ENCODE data around the gene ZIK1. TPM values are rescaled to one million over a fixed set of nuclear protein-coding genes. Genes with fewer than 3 reads are reported as not detected.

The ZIK1 gene
- polyA plus RNA-seq, 1 experiment, result 3.9 TPM

DNA sequence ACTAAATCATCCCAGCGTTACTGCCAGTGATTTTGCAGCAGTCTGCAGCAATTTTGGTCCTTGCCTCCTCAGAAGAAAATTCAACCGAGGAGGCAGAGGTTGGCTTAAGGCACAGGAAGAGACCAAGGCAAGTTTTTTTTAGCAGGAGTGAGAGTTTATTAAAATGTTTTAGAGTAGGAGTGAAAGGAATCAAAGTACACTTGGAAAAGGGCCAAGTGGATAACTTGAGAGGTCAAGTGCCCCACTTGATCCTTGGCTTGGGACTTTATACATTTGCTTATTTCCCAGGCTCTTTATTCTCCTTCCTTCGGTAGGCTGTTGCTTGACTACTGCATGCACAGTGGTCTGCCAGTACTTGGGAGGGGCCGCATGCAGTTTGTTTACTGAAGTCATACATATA, 27.2 kb downstream of the ZIK1 start:
- Histone ChIP-seq H3K4me3 (ENCODE audit: low read depth, low read length) (no peak overlapping the region), H3K36me3 (ENCODE audit: control insufficient read depth, insufficient read depth, low read length) (peaks cover 2% of the 10 kb centered on the region; the same call in 1 of the 2 replicates), H3K27me3 (ENCODE audit: control insufficient read depth, insufficient read depth, low read length) (no peaks in the 10 kb centered on the region)
- CTCF ChIA-PET, result no interaction called here
- TF ChIP-seq, protein P1, sequence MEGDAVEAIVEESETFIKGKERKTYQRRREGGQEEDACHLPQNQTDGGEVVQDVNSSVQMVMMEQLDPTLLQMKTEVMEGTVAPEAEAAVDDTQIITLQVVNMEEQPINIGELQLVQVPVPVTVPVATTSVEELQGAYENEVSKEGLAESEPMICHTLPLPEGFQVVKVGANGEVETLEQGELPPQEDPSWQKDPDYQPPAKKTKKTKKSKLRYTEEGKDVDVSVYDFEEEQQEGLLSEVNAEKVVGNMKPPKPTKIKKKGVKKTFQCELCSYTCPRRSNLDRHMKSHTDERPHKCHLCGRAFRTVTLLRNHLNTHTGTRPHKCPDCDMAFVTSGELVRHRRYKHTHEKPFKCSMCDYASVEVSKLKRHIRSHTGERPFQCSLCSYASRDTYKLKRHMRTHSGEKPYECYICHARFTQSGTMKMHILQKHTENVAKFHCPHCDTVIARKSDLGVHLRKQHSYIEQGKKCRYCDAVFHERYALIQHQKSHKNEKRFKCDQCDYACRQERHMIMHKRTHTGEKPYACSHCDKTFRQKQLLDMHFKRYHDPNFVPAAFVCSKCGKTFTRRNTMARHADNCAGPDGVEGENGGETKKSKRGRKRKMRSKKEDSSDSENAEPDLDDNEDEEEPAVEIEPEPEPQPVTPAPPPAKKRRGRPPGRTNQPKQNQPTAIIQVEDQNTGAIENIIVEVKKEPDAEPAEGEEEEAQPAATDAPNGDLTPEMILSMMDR (IDR thresholded peaks at IDR 0.05; ENCODE audit: insufficient read depth, low read depth, low read length), result no peak
- POLR2A ChIA-PET, result no interaction called here
- DNase-seq (ENCODE audit: low read depth), result no peak

DNA sequence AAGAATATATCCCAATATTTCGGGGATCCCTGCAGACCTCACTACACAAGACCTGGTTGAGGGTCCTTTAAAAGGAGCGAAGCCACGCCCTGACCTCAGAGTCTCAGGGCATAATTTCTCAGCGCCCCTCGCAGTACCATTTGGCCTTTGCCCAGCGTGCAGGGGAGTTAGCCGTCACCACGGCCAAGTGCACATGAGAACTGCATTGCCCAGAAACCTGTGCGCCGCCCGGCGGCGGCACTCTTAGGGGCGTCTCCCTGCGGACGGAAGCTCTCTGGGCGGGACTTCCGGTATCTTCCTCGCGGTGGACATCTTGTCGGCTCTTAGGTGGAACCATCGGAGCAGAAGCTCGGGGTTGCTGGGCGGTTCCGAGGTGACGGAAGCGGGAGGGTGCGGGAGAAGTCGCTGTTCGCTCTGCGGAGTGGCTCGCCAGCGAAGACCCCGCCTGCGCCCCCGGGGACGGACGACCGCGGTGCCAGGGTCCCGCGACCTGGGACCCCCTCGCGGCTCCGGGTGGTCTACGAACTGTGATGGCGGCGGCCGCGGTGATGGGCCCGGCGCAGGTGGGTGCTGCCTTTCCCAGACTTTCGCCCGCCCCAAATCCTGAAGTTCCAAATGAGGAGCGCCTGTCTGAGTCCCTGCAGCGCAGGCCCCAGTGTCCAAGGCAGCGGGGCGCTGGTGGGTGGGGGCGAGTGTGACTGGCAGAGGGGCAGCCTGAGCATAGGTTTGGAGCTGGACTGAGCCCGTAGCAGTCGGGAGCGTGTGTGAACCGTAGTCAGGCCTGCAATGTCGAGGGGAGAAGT, 30.2 kb downstream of the ZIK1 start, which contains the start of gene ZNF134:
Gene ZNF134 (plus strand): TSS at position 302 of the 803 bp plus-strand sequence. CDS start 5,227 bp downstream, outside the sequence.
- CTCF ChIA-PET, result no interaction called here
- no peaks in the 10 kb centered on the region for H3K27me3 ChIP-seq (ENCODE audit: control insufficient read depth, insufficient read depth, low read length)
- POLR2A ChIA-PET, result interaction anchor here (0.5 kb wide), 1 partner anchor 374 kb away, joined by 3 read pairs; the partner anchor contains the start of gene ZNF805
- peak; percentile 46 for DNase-seq (ENCODE audit: low read depth)
- TF ChIP-seq, protein P1 (IDR thresholded peaks at IDR 0.05; ENCODE audit: insufficient read depth, low read depth, low read length), result peak; percentile 31
- H3K4me3 ChIP-seq (ENCODE audit: low read depth, low read length), result peak within 1 kb of the TSS; percentile 90
- peaks cover 9% of the 10 kb centered on the region for H3K36me3 ChIP-seq (ENCODE audit: control insufficient read depth, insufficient read depth, low read length)

DNA sequence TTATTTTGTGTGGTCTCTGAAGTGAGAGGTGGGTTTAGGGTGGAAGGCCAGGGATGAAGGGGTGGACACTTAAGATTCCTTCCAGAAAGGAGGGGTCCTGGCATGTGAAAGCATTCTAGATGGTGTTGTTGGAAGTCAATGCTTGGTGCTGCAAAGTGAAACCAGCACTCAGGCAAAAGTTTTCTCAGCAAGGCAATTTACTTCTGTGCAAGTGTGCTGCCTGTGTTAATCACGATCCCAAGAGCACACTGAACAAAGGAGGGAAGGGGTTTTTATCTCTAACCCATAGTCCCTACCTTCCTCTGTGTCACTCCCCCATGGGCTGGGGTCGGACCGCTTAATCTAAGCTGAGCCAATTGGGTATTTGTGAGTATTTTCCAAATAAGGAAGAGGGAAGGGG, 31.4 kb downstream of the ZIK1 start:
- CTCF ChIA-PET, result no interaction called here
- H3K36me3 ChIP-seq (ENCODE audit: control insufficient read depth, insufficient read depth, low read length), result peaks cover 20% of the 10 kb centered on the region
- DNase-seq (ENCODE audit: low read depth), result no peak

DNA sequence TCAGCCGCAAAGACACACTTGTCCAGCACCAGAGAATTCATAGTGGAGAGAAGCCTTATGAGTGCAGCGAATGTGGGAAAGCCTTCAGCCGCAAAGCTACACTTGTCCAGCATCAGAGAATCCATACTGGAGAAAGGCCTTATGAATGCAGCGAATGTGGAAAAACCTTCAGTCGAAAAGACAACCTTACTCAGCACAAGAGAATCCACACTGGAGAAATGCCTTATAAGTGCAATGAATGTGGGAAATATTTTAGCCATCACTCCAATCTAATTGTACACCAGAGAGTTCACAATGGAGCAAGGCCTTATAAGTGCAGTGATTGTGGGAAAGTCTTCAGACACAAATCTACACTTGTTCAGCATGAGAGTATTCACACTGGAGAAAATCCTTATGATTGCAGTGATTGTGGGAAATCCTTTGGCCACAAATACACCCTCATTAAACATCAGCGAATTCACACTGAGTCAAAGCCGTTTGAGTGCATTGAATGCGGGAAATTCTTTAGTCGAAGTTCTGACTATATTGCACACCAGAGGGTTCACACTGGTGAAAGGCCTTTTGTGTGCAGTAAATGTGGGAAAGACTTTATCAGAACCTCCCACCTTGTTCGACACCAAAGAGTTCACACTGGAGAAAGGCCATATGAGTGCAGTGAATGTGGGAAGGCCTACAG, 36.9 kb downstream of the ZIK1 start:
- DNase-seq (ENCODE audit: low read depth), result no peak
- Histone ChIP-seq H3K4me3 (ENCODE audit: low read depth, low read length) (no peak overlapping the region), H3K27me3 (ENCODE audit: control insufficient read depth, insufficient read depth, low read length) (no peaks in the 10 kb centered on the region), H3K36me3 (ENCODE audit: control insufficient read depth, insufficient read depth, low read length) (peaks cover 33% of the 10 kb centered on the region)
- ChIA-PET CTCF (no interaction called here), POLR2A (no interaction called here)
- TF ChIP-seq, protein P1 (IDR thresholded peaks at IDR 0.05; ENCODE audit: insufficient read depth, low read depth, low read length), result no peak

More for the DNA sequence above, 31.4 kb downstream of the ZIK1 start:
- Histone ChIP-seq H3K4me3 (ENCODE audit: low read depth, low read length) (peak overlapping the region; percentile 90; the same call in 1 of the 2 replicates), H3K27me3 (ENCODE audit: control insufficient read depth, insufficient read depth, low read length) (no peaks in the 10 kb centered on the region)
- POLR2A ChIA-PET, result no interaction called here
- TF ChIP-seq, protein P1 (IDR thresholded peaks at IDR 0.05; ENCODE audit: insufficient read depth, low read depth, low read length), result no peak

DNA sequence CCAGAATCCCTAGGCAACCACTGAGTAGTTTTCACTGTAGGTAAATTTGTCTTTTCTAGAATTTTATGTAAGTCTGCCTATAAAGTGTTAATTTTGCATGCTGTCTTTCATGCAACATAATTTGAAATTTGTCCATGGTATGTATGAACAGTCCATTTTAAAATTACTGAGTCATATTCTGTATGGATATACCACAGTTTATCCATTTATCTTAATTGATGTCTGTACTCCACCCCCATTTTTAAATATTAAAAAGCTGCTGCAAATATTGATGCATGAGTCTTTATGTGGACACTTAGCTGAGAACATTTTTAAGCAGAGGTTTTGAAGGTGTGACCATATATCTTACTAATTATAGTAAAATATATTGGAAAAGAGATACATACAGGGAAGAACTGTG, 39.1 kb downstream of the ZIK1 start:
- POLR2A ChIA-PET, result no interaction called here
- Histone ChIP-seq H3K27me3 (ENCODE audit: control insufficient read depth, insufficient read depth, low read length) (no peaks in the 10 kb centered on the region), H3K4me3 (ENCODE audit: low read depth, low read length) (no peak overlapping the region), H3K36me3 (ENCODE audit: control insufficient read depth, insufficient read depth, low read length) (peaks cover 26% of the 10 kb centered on the region)
- TF ChIP-seq, protein P1 (IDR thresholded peaks at IDR 0.05; ENCODE audit: insufficient read depth, low read depth, low read length), result no peak
- DNase-seq (ENCODE audit: low read depth), result no peak
- CTCF ChIA-PET, result no interaction called here
